ENCODE data around the gene TASOR. TPM values are rescaled to one million over a fixed set of nuclear protein-coding genes. Genes with fewer than 3 reads are reported as not detected.

The TASOR gene
- 10 to 100 TPM; 58.6 to 61.4 TPM for total RNA-seq

- Mint-ChIP-seq H3K4me1 (ENCODE audit: low read depth) (peaks cover 35% of the 10 kb centered on the region), H3K27me3 (no peaks in the 10 kb centered on the region), H3K27ac (peak within 1 kb of the TSS; percentile 98), H3K36me3 (ENCODE audit: low read depth) (peaks cover 50% of the 10 kb centered on the region), H3K4me3 (peak within 1 kb of the TSS; percentile 98), H3K9me3 (peaks cover 4% of the 10 kb centered on the region)
- ChIA-PET CTCF (interaction anchor here (0.7 to 1.6 kb wide), 4 partner anchors 10 to 306 kb away, joined by 3 to 4 read pairs (median 3); no protein-coding TSS in a partner anchor), POLR2A (interaction anchor here (0.9 to 2.9 kb wide), 7 partner anchors 8 to 118 kb away, joined by 3 to 7 read pairs (median 4); partner anchors contain the start of gene ARHGEF3)
- DNase-seq (peak; percentile 86), ATAC-seq (peak; percentile 88)
- no peak for TF ChIP-seq CTCF (IDR thresholded peaks at IDR 0.05)
- intact Hi-C loops (cut with micrococcal nuclease): no loop called here
Measured at GRCh38 chr3:56683122-56683817, at the start of gene TASOR. Gene TASOR (minus strand): TSS chr3:56683265. CDS start chr3:56683006, 259 bp downstream.

GRCh38 chr3:56732109-56732508 is 49.0 kb upstream of the TASOR start:
- ATAC-seq (peak; percentile 8), DNase-seq (no peak)
- no peaks in the 10 kb centered on the region for H3K9me3 Mint-ChIP-seq
- no peak overlapping the region for H3K4me3 Mint-ChIP-seq
- H3K27ac Mint-ChIP-seq: peak overlapping the region; percentile 83
- no peak for TF ChIP-seq CTCF (IDR thresholded peaks at IDR 0.05)
- intact Hi-C loops (cut with micrococcal nuclease): no loop called here
- POLR2A ChIA-PET: interaction anchor here (1.1 kb wide), 1 partner anchor 20 kb away, joined by 4 read pairs; no protein-coding TSS in a partner anchor
- H3K4me1 Mint-ChIP-seq (ENCODE audit: low read depth): peaks cover 61% of the 10 kb centered on the region
- CTCF ChIA-PET: interaction anchor here (1.3 to 6.0 kb wide), 2 partner anchors 57 to 68 kb away, joined by 3 to 37 read pairs; partner anchors contain the start of gene ARHGEF3
- peaks cover 85% of the 10 kb centered on the region for H3K36me3 Mint-ChIP-seq (ENCODE audit: low read depth)
- no peaks in the 10 kb centered on the region for H3K27me3 Mint-ChIP-seq

- ChIA-PET CTCF (interaction anchor here (0.9 to 2.7 kb wide), 13 partner anchors 21 to 266 kb away, joined by 3 to 40 read pairs (median 4); partner anchors contain the start of gene ARHGEF3), POLR2A (interaction anchor here (0.7 to 1.8 kb wide), 8 partner anchors 11 to 99 kb away, joined by 3 to 7 read pairs (median 3); no protein-coding TSS in a partner anchor)
- intact Hi-C loops (cut with micrococcal nuclease): no loop called here
- H3K4me1 Mint-ChIP-seq (ENCODE audit: low read depth): peaks cover 58% of the 10 kb centered on the region
- DNase-seq: peak; percentile 89
- peak overlapping the region; percentile 95 for H3K27ac Mint-ChIP-seq
- ATAC-seq: peak; percentile 89
- H3K36me3 Mint-ChIP-seq (ENCODE audit: low read depth): peaks cover 70% of the 10 kb centered on the region
- TF ChIP-seq CTCF (IDR thresholded peaks at IDR 0.05): no peak
- no peaks in the 10 kb centered on the region for H3K27me3 Mint-ChIP-seq
- H3K4me3 Mint-ChIP-seq: peak overlapping the region; percentile 63
- peaks cover 4% of the 10 kb centered on the region for H3K9me3 Mint-ChIP-seq
Measured at GRCh38 chr3:56725175-56725574, 42.1 kb upstream of the TASOR start.

- intact Hi-C loops (cut with micrococcal nuclease): loop anchor here (5.0 kb wide), 1 partner anchor 33 kb away; no protein-coding TSS in a partner anchor
- Mint-ChIP-seq H3K27ac (peak overlapping the region; percentile 95), H3K4me3 (peak overlapping the region; percentile 63), H3K36me3 (ENCODE audit: low read depth) (peaks cover 65% of the 10 kb centered on the region), H3K4me1 (ENCODE audit: low read depth) (peaks cover 58% of the 10 kb centered on the region), H3K9me3 (peaks cover 4% of the 10 kb centered on the region), H3K27me3 (no peaks in the 10 kb centered on the region)
- ATAC-seq: peak; percentile 10
- no peak for DNase-seq
- CTCF ChIA-PET: interaction anchor here (0.9 to 2.7 kb wide), 14 partner anchors 9 to 264 kb away, joined by 3 to 40 read pairs (median 4); partner anchors contain the start of gene ARHGEF3
- no peak for TF ChIP-seq CTCF (IDR thresholded peaks at IDR 0.05)
- POLR2A ChIA-PET: interaction anchor here (0.7 to 1.8 kb wide), 4 partner anchors 28 to 193 kb away, joined by 3 to 7 read pairs (median 5); no protein-coding TSS in a partner anchor
Measured at GRCh38 chr3:56724676-56725075, 41.6 kb upstream of the TASOR start.
